HG03575 (cell line): Measurements from ENCODE around the gene HADHA.

ENCODE experiments used
- ATAC-seq: cut with Tn5 transposase; IDR thresholded peaks from one replicate; pipeline ENCODE4 v1.9.1; 2021; ENCODE audit not compliant: unreplicated experiment, insufficient number of reproducible peaks, low FRiP score; ENCODE audit errors: extremely low read depth

The HADHA gene

GRCh38 chr2:26249625-26250024, 5.2 kb upstream of the HADHA start:
- no peak for ATAC-seq

DNA sequence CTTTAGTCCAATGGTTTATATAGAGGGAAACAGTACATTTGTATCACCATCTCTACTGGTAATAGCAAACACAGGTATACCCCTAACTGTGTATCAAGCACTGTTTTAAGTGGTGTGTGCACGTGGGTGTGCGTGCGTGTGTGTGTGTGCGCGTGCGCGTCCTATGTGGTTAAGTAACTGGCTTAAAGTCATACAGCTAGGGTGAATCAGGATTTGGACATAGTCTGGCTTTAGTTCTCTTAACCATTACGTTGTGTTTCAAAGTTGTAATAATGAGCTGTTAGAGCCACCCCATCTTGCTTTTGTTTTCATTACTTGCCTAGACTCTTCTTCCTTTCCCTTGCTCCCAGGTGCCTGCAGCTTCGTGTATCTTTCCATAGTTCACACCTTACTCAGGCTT, 2.4 kb upstream of the HADHA start:
- ATAC-seq = no peak

DNA sequence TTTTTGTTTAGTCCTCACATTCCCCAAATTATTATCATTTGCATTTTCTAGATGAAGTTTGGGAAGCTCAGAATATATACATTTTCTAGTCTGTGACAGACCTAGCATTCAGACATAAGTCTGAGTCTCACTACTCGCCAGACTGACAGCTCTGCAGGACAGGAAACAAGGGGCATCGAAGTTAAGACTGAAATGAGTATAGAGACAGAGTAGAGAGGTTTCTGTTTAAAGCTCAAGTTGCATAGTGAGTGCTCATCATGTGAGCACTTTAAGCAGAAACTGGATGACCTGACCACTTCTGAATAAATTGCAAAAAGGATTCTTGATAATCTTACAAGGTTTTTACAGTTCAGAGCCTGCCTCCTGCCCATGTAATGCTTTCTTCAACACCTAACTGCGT, 1.4 kb upstream of the HADHA start:
- ATAC-seq = no peak

GRCh38 chr2:26245231-26245732, 850 bp upstream of the HADHA start:
- ATAC-seq = no peak

GRCh38 chr2:26243470-26244308, 743 bp downstream of the HADHA start:
- ATAC-seq = no peak

DNA sequence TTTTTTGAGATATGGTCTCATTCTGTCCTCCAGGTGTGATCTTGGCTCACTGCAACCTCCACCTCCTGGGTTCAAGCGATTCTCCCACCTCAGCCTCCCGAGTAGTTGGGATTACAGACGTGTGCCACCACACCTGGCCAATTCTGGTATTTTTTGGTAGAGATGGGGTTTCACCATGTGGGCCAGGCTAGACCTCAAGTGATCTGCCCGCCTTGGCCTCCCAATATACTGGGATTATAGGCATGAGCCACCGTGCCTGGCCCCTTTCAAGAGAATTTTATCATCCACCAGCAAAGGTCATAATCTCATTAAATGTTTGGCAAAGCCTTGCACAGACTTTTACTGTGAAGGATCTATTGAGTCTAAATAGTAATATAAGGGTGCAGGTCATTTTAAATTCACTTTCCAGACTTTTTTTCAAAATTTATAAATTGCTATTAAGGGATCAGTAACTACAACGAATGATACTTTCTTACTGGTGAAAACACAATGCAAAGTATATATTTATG, 2.5 kb downstream of the HADHA start:
- ATAC-seq = no peak

- ATAC-seq = no peak
Observed at GRCh38 chr2:26238311-26238958, 6.0 kb downstream of the HADHA start.

- no peak for ATAC-seq
Observed at GRCh38 chr2:26237868-26238267, 6.6 kb downstream of the HADHA start.

DNA sequence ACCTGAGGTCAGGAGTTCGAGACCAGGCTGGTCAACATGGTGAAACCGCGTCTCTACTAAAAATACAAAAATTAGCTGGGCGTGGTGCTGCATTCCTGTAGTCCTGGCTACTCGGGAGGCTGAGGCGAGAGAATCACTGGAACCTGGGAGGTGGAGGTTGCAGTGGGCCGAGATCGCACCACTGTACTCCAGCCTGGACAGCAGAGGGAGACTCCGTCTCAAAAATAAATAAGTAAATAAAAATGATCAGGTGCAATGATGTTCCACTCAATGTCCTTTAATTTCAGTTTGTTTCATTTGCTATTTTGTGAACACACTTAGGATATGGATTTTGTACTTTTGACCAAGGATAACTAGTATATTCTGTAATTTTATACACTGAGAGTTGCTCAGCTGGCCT, 9.3 kb downstream of the HADHA start:
- ATAC-seq = no peak

GRCh38 chr2:26230806-26231205, 13.6 kb downstream of the HADHA start:
- ATAC-seq = no peak

- ATAC-seq = no peak
Observed at GRCh38 chr2:26229595-26229994, 14.8 kb downstream of the HADHA start.

- no peak for ATAC-seq
Observed at GRCh38 chr2:26224095-26224494, 20.3 kb downstream of the HADHA start.

DNA sequence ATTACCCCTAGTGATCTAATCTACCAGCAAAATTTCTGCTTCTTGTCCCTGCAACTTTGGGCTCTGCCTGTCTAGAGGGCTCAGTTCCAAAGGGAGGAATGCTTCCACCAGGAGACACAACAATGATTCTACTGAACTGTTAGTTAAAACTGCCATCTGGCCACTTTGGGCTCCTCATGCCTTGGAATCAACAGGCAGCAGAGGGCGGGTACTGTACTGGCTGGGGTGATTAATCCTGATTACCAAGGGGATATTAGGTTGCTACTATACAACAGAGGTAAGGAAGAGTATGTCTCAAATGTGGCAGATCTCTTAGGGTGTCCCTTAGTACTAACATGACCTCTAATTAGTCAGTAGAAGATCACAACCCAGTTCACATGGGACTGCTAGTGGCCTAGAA, 21.4 kb downstream of the HADHA start:
- no peak for ATAC-seq

DNA sequence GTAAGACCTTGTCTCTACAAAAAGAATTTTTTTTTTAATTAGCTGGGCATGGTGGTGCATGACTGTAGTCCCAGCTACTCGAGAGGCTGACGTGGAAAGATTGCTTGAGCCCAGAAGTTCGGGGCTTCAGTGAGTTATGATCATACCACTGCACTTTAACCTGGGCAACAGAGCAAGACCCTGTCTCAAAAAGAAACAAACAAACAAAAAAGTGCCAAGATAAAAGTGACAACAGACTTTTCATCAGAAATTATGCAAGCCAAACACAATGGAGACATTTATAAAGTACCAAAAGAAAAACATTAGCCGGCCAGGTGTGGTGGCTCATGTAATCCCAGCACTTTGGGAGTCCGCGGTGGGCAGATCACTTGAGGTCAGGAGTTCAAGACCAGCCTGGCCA, 26.7 kb downstream of the HADHA start:
- ATAC-seq = no peak

DNA sequence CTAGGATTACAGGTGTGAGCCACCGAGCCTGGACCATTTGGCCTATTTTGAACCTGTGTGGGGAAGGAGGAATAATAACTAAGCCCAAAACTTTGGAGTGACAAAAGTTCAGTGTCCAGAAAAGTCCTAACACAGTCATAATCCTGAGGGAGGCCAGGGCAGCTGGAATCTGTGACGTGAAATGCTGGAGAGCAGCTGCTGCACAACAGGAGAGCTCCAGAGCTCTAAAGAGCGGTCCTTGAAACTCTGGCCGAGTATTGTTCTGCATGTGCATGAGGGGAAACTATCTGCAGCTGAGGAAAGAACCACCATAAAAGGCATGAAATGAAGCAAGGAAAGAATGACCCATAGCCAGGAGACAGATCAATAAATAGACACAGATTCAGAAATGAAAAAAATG, 27.8 kb downstream of the HADHA start:
- no peak for ATAC-seq

- ATAC-seq = no peak
Observed at GRCh38 chr2:26215833-26216232, 28.6 kb downstream of the HADHA start.

- no peak for ATAC-seq
Observed at GRCh38 chr2:26214759-26215158, 29.7 kb downstream of the HADHA start.

DNA sequence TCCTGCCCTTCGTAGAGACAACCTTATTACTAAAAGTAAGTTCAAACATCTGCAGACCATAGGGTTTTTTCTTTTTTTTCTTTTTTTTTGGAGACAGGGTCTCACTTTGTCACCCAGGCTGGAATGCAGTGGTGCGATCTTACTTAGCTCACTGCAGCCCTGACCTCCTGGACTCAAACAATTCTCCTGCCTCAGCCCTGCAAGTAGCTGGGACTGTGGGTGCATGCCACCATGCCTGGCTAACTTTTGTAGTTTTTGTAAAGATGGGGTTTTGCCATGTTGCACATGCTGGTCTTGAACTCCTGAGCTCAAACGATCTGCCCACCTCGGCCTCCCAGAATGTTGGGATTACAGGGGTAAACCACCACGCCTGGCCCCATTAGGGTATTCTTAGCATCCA, 32.4 kb downstream of the HADHA start:
- no peak for ATAC-seq

DNA sequence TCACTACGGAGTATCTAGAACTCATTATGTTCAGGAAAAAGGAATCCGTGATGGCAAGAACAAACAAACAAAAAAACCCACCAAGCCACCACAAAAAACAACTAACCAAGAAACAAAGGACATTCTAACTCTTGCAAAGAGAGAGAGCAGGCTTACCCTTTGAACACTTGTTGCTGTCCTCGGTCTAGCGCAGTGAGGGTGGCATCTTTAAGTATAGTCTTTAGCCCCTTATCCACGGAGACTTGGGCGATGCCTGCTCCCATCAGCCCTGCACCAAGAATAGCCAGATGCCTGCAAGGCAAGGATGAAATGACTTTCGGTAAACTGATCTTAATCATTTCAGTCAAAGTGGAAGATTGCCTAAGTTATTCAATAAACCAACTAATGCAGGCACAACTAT, 40.5 kb downstream of the HADHA start:
- no peak for ATAC-seq

- ATAC-seq = no peak
Observed at GRCh38 chr2:26202981-26203490, 41.4 kb downstream of the HADHA start.
